Kidney capillary endothelial cell (primary cell): ENCODE measurements around the gene CIART.
"Not testable (repeated sequence)": the region's sequence is repeated elsewhere in the genome, so short reads cannot be mapped to it uniquely, and the experiment has no call there.

Experiments used
- DNase-seq: peaks from one replicate; pipeline ENCODE4 v3.0.0-alpha.2; 2018; ENCODE audit warnings: low spot score

Gene CIART

DNA sequence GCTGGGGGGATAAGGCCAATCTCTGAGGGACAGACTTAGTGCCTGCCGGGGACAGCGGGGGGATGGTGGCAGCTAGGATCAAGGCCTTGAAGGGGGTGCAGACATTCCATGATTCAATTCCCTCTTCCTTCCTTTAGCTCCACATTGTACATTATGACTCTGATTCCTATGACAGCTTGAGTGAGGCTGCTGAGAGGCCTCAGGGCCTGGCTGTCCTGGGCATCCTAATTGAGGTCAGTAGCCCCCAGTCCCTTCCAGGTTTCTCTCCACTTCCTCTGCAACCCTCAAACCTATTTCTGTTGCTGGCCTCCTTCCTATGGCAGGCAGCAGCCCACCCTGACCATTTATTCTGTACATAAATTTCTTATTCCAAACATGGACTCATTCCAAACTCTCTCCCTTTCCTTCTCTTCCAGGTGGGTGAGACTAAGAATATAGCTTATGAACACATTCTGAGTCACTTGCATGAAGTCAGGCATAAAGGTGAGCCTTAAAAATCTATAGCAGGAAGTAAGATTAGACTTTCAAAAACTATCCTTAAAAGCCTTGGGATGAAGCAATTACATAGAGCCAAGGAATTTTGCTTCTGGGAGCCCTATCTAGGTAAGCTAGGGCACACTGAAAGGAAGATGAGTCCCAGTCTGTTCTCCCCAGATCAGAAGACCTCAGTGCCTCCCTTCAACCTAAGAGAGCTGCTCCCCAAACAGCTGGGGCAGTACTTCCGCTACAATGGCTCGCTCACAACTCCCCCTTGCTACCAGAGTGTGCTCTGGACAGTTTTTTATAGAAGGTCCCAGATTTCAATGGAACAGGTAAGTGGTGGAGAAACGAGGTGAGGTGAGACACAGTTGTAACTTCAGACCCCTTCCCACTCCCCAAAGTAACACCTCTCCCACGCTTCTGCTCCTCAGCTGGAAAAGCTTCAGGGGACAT lies 19.7 kb upstream of the CIART start:
- no peak for DNase-seq

DNA sequence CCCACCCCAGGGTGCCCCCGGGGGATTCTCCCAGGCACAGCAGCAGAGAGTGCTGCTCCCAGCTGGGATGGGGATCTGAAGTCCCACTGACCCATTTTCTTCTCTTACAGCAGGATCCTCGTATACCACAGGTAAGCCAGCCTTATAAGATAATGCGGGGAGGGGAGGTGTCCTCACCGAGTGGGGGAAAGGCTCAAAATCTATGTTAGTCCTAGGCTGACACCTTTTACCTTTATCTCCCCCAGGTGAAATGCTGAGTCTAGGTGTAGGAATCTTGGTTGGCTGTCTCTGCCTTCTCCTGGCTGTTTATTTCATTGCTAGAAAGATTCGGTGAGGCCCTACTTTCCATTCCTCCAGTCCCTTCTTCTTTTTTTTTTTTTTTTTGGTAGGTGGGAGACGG lies 18.8 kb upstream of the CIART start:
- DNase-seq = no peak

GRCh38 chr1:150267896-150268295 lies 14.5 kb upstream of the CIART start:
- DNase-seq = no peak

- DNase-seq = no peak
Observed at GRCh38 chr1:150268340-150268704, 14.0 kb upstream of the CIART start.

DNA sequence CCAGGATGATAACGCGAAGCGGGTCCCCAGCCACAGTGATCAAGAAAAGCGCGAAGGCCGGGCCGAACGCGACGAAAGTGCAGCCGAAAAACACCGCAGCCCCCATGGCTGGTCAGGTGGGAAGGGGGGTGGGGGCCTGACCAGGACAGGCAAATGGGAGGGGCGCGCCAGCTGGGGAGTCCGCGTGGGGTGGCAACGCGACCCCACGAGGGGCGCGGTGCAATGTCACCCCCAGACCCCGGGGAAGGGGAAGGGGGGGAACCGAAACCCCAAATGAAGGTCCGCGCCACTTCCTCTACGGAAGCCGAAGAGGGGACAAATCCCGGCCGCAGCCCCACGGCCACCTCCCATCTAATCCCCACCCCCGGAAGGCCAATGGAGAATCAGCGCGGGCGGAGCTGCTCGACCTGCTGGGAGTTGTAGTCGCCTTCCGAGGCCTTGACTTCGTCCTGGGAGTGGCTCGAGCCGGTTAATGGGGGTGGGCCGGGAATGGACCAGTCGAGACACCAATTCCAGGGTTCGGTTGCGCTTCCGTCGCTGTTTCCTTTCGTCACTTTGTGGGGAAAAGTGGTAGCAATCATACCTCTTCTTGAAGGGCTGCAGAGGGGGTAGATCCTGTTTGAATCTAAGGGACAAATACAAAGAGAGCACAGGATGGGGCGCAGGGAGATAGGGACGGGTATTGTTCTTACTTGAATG lies 13.5 kb upstream of the CIART start, which contains the start of gene APH1A:
APH1A (minus strand) TSS at position 312 of the 699 bp plus-strand sequence; CDS start at position 106, 206 bp downstream.
- peak; percentile 93 for DNase-seq

GRCh38 chr1:150269451-150269850 lies 12.9 kb upstream of the CIART start:
- DNase-seq = peak; percentile 36

GRCh38 chr1:150271291-150271959 lies 10.9 kb upstream of the CIART start:
- DNase-seq = no peak

- peak; percentile 52 for DNase-seq
Observed at GRCh38 chr1:150273311-150273710, 9.0 kb upstream of the CIART start.

GRCh38 chr1:150280138-150280707 lies 2.1 kb upstream of the CIART start:
- no peak for DNase-seq

DNA sequence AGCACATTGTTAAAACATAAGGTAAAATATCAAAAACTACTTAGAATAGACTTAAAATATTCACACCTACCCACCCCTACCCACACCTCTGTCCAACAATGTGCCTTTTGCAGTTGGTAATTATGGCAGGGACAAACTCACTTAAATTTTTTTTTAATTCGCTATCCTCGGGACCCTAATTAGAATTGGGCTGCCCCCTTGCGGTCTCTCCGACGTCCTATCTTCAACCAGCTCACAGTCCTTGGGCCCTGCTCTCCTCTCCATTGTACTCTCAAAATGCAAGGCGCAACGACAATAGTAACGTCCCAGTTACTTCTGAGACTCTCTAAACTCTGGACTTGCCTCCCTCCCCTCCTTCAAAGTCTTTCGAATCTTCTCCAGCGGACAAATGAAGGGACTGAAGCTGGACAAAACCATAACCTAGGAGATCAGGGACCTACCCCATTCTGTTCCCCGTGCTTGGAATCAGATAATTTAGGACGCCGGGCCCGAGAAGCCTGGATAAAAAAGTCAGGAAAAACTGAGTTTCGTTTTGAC lies 1.1 kb upstream of the CIART start:
- peak; percentile 62 for DNase-seq

GRCh38 chr1:150282558-150282958 lies 204 bp downstream of the CIART start:
- no peak for DNase-seq

GRCh38 chr1:150283260-150283659 lies 906 bp downstream of the CIART start:
- DNase-seq = no peak

DNA sequence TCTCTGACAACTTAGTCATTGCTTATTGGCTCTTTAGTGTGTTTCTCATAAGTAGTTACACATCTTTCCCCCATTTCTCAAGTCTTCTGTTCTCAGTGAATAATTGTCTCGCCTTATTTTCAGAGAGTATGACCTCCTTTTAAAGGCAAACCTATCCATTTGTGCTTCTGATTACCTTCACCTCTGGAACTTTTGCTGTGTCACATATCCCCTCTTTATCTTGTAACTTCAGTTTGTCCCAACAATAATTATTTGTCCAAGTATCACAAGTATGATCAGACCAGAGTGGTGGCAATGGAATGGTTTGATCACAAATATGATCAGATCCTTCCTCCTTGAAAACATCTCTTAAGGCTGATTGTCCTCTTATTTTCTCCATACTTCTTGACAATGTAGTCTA lies 6.0 kb downstream of the CIART start:
- no peak for DNase-seq

GRCh38 chr1:150288822-150289221 lies 6.5 kb downstream of the CIART start:
- no peak for DNase-seq

DNA sequence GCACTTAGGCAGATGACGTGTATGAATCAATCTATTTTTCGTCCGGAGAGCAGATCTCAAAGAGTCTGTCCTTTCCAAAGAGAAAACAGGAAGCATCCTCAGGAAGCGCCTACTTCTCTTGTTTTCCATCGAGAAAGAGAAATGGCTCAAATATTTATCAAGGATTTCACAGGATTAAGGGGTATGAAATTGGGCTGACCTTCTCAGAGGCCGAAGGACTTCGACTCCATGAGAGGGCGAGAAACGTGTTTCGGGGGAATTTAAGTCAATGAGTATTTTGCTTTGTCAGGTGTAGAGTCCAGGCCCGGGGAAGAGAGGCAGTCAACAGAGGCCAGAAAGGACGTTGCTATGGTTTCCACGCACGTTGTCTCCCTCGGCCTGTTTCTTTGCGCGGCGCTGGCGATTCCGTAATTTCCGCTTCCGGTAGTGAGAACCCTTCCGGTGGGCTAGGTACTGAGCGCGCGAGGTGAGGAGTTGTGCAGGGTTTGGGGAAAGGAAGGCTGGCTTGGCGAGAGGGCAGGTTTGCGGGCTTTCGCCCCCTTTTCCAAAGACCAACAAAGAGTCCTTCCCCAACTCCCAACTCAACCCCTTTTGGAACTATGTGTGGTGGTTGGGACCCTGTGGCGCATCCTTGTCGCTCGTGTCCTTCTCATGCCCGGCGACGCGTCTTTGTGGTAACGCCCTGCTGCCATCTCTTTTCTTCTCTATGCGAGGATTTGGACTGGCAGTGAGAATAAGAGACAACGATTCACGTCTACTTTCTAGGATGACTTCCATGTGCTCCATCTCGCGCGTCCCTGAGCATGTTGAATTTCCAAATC lies 11.3 kb downstream of the CIART start, which contains the start of gene MRPS21:
MRPS21 (plus strand) TSS at position 429 of the 821 bp plus-strand sequence. CDS start 506 bp downstream, outside the sequence.
- DNase-seq = peak; percentile 92

- DNase-seq = no peak
Observed at GRCh38 chr1:150295476-150295875, 13.1 kb downstream of the CIART start.

GRCh38 chr1:150299716-150300115 lies 17.4 kb downstream of the CIART start:
- DNase-seq = no peak

- no peak for DNase-seq
Observed at GRCh38 chr1:150302338-150302737, 20.0 kb downstream of the CIART start.

DNA sequence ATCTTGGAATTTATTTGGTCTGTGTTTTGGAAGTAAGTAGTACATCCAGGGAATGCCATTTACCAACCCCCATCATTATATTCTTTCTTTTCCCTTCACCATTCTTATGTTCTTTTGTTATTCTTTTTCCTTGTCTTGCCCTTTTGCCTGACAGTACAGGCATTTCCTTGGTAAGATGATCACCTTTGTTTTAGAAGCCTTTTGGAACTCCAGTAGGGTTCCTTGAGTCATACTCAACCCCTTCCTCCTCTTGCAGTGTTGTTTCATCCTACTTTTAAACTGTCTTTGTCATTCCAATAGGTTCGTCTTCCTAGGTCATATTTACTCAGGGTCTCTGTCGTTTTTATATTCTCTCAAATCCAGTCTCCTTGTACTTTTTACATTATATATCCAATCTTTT lies 20.5 kb downstream of the CIART start:
- no peak for DNase-seq

GRCh38 chr1:150308585-150308984 lies 26.2 kb downstream of the CIART start:
- DNase-seq = not testable (repeated sequence)
